ENCODE data around the gene IQGAP2.
"Not testable (repeated sequence)": the region's sequence is repeated elsewhere in the genome, so short reads cannot be mapped to it uniquely, and the experiment has no call there.

Gene IQGAP2

GRCh38 chr5:76669245-76669644, 266.2 kb downstream of the IQGAP2 start:
- no peak for DNase-seq

- DNase-seq = no peak
These were observed 267.4 kb downstream of the IQGAP2 start for GRCh38 chr5:76670508-76670907.

GRCh38 chr5:76672242-76672641, 269.2 kb downstream of the IQGAP2 start:
- no peak for DNase-seq

DNA sequence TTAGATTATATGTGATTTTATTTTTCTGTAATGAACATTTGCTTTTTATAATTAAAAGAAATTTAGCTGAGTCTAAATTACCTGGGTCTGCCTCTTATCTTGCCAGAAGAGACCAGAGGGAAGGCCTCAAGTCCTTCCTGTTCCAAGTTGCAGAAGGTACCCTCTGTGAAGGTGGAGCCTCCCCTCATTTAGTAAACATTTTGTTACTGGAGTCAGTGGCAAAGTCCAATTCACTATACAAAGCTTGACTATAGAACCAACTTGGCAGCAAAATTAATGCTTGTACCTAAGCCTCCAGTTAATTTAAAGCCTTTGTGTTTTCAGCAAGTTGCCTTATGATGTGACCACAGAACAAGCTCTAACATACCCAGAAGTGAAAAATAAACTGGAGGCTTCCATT, 270.0 kb downstream of the IQGAP2 start:
- DNase-seq = no peak

DNA sequence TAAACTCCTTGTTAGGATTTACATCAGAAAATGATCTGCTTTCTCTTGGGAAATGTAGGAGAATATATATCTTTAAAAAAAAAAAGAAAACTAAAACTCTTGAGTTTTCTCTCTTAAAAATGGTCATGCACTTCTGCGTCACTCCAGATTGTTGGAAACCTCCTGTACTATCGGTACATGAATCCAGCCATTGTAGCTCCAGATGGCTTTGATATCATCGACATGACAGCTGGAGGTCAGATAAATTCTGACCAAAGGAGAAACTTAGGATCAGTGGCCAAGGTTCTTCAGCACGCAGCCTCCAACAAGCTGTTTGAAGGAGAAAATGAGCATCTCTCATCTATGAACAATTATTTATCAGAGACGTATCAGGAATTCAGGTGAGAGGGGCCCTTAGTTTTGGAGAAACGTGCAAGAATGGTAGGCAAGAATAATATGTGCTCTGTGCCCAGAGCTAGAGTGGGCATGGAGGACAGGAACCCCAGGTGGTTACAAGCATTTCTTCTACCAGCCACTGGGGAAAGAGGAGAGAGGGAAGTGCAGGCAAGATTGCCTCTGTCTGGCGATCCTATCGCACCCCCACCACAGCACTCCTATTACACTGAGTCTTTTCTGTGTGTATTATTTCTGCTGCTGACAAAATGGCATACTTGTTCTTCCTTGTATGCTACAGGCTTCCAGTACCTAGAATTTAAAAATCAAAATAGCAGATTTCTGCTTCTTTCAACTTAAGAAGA, 271.4 kb downstream of the IQGAP2 start:
- no peak for DNase-seq

- DNase-seq = no peak
These were observed 272.3 kb downstream of the IQGAP2 start for GRCh38 chr5:76675364-76675763.

DNA sequence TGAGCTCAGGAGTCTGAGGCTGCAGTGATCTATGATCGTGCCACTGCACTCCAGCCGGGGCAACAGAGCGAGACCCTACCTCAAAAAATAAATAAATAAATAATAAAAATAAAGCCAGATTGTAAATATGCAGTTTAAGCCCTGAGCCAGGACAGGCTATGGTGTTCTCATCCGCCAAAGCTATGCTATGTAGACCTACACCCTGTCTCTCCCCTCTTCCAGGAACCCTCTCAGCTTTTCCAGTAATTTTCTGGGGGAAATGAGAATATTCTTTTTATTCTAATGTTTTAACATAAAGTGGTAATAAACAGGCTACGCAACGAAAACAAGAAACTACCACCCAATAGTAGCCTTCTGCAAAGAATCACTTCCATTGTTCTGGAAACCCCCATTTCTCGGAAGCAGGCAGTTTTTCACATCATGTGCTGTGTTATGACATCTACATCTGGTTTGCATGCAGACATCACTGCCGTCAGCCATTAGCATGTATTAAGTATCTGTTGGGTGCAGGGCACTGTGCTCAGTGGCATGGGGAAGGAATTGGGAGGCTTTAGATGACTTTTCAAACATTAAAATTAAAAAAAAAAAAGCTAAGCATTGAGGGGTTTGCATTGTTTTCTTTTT, 274.9 kb downstream of the IQGAP2 start:
- DNase-seq = no peak

GRCh38 chr5:76679231-76679630, 276.1 kb downstream of the IQGAP2 start:
- DNase-seq = no peak

DNA sequence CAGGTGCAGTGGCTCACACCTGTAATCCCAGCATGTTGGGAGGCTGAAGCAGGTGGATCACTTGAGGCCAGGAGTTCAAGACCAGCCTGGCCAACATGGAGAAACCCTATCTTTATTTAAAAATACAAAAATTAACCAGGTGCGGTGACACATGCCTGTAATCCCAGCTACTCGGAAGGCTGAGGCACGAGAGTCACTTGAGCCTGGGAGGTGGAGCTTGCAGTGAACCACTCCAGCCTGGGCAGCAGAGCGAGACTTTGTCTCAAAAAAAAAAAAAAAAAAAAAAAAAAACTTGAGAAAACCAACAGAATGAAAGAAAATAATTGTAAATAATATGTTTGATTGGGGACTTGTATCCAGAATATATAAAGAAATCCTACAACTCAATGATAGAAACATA, 277.7 kb downstream of the IQGAP2 start:
- DNase-seq = not testable (repeated sequence)

- no peak for DNase-seq
These were observed 278.2 kb downstream of the IQGAP2 start for GRCh38 chr5:76681287-76681686.

DNA sequence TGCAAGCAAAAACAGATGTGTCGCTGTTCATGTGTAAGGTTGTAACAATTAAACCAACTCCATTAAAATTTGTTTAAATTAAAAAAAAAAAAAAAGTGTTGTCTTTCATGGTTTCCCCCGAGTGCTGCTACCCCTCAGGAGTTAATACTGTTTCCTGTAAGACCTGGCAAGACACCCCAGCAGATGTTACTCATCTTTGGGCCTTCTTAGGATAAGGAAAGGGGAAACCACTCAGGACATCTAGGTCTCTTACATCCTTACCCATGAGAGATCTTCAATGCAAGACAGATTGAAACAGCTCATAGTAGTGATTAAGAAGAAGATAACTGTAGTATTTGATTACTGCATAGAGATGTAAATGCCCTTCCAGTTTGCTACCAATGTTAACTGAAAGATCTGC, 279.3 kb downstream of the IQGAP2 start:
- DNase-seq = no peak

DNA sequence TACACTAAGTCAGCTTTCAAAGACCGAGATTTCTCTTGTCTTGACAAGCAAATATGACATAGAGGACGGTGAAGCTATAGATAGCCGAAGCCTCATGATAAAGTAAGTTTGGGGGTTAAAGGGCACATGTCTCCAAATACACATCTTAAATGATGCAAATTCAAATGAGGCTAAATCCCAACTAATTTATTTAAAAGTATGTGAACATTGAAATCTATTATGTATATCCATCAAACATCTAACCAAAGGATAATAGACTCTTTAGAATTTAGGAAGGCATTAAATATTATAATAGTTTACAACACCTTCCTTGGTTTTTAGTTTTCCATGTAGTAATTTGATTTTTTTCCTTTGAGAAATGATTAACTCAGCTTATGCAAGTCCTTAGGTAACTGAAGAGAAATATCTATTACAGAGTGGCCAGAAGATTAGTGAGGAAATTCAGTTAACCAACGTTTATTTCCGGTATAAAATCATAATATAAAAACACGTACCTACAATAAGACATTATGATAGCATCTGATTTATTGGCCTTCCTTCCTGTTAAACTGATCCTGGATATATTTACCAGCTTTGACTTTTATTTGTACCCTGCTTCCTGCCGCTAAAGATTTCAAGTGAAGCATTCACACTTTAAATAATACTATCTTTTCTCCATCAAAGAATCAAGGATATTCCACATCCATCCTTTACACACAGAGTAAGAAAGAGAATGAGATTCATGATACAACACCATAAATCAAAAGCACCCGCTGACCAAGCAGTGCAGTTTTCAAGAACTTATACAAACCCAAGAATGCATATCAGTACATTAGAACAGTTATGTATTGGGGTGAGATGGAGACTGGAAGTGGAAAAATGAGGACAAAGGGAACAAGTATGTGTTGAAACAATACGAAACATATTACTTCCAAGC, 281.0 kb downstream of the IQGAP2 start:
- DNase-seq = no peak

- DNase-seq = no peak
These were observed 281.9 kb downstream of the IQGAP2 start for GRCh38 chr5:76684756-76685519.

GRCh38 chr5:76685704-76686103, 282.6 kb downstream of the IQGAP2 start:
- DNase-seq = no peak

- no peak for DNase-seq
These were observed 285.1 kb downstream of the IQGAP2 start for GRCh38 chr5:76688212-76688611.

GRCh38 chr5:76688836-76689235, 285.8 kb downstream of the IQGAP2 start:
- DNase-seq = no peak

GRCh38 chr5:76689321-76690036, 286.4 kb downstream of the IQGAP2 start:
- no peak for DNase-seq

- DNase-seq = no peak
These were observed 287.1 kb downstream of the IQGAP2 start for GRCh38 chr5:76690037-76690679.

DNA sequence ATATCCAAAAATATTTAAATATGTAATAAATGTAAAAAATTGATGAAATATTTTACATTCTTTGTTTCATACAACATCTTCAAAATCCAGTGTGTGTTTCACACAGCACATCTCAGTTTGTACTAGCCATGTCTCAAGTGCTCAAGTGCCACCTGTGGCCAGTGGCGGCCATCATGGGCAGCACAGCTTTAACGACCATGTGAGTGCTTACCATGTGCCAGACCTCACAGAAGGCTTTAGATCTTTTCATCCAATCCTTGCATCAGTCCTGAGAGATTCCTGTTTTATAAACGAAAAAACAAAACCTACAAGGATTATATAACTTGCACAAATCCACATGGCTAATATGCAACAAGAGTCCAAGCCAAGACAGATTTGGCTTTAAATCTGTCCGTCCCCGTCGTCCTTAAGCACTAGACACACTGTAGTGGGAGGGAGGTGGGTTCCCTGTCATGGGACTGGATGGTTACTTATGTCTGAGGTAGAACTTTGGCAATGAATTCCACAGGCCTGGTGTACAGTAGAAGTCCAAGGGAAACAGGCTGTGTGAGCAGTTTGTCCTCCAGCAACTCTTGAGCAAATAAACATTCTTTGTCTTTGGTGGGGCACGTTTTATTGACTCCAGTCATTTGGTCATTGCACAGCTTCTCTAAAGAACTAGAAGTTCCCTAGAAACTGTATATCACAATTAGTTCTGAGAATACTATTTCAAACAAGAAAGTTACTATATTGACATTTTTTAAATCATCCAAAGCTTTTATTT, 287.8 kb downstream of the IQGAP2 start:
- DNase-seq = no peak

- no peak for DNase-seq
These were observed 288.6 kb downstream of the IQGAP2 start for GRCh38 chr5:76691467-76692273.

Data from C1 segment of cervical spinal cord (tissue), 14 donors.